ENCODE data around the gene AGMAT.
"Not testable (repeated sequence)": the region's sequence is repeated elsewhere in the genome, so short reads cannot be mapped to it uniquely, and the experiment has no call there.

- not testable (repeated sequence) for TF ChIP-seq ZFP30 (CRISPR knock-in tag; IDR thresholded peaks at IDR 0.05); PPARA (CRISPR knock-in tag; IDR thresholded peaks at IDR 0.05; ENCODE audit: borderline replicate concordance); ZC3H10 (CRISPR knock-in tag; IDR thresholded peaks at IDR 0.05); ESRRG (CRISPR knock-in tag; IDR thresholded peaks at IDR 0.05); GLIS3 (CRISPR knock-in tag; IDR thresholded peaks at IDR 0.05)
Observed at GRCh38 chr1:15603966-15604282, 19.1 kb upstream of the AGMAT start.

Data from SK-N-SH treated with all-trans-retinoic acid at 6 μM for 48 hours (cell line).